ENCODE data around the gene MDH1B. TPM values are rescaled to one million over a fixed set of nuclear protein-coding genes. Genes with fewer than 3 reads are reported as not detected.

MDH1B gene
- total and polyA plus RNA-seq, 2 donors (not counting 1 experiment from before 2014, with no cell fraction given), result 0.73 to 0.99 TPM

DNA sequence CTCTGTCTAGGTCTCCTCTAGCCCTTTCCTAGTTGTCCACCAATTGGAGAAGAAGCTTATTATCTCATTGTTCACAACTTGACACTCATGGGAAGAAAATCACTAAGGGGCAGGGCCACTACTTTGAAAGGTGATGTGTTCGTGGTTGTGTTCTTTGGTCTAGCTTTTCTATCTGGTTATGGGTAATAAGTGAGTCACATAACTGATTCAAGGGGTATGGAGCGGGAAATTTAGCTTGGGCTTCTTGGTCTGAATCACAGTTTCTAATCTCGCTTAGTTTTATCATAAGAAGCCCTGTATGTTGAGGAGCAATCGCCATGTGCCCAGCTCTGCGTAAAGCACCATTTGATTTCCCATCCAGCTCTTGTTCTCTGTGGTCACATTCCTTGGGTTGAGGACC lies 28.2 kb downstream of the MDH1B start:
- no peaks in the 10 kb centered on the region for H3K9me3 ChIP-seq (ENCODE audit: control insufficient read depth, insufficient read depth, low read depth, low read length)
- H3K79me2 ChIP-seq (ENCODE audit: control insufficient read depth, insufficient read depth, low read length), result no peaks in the 10 kb centered on the region
- H3K4me1 ChIP-seq (ENCODE audit: control insufficient read depth, extremely low read depth, insufficient read depth, low read length), result no peaks in the 10 kb centered on the region
- H3K36me3 ChIP-seq (ENCODE audit: control insufficient read depth, insufficient read depth, low read length), result no peaks in the 10 kb centered on the region
- H3K4me3 ChIP-seq (replicated peaks in 1 of 4; ENCODE audit: control extremely low read depth in 1 of 4, insufficient read depth in 1 of 4, low read depth in 3 of 4, low read length in 4 of 4), result no peak overlapping the region
- H3K27ac ChIP-seq (ENCODE audit: insufficient read depth, low read length), result no peak overlapping the region
- H2AFZ ChIP-seq (ENCODE audit: low read length), result no peak overlapping the region
- no peak for DNase-seq (ENCODE audit: low read depth in 2 of 2)
- no peaks in the 10 kb centered on the region for H4K20me1 ChIP-seq (ENCODE audit: control insufficient read depth, extremely low read depth, insufficient read depth, low read length)
- no peak overlapping the region for H3K9ac ChIP-seq (ENCODE audit: insufficient read depth, low read length)
- no peak overlapping the region for H3K4me2 ChIP-seq (ENCODE audit: extremely low read depth, insufficient read depth, low read length)
- no peaks in the 10 kb centered on the region for H3K27me3 ChIP-seq (ENCODE audit: control insufficient read depth, insufficient read depth, low read length)
- no peak for TF ChIP-seq EZH2 (IDR thresholded peaks at IDR 0.05; ENCODE audit: low read length, missing control alignments)
- TF ChIP-seq, protein P1, sequence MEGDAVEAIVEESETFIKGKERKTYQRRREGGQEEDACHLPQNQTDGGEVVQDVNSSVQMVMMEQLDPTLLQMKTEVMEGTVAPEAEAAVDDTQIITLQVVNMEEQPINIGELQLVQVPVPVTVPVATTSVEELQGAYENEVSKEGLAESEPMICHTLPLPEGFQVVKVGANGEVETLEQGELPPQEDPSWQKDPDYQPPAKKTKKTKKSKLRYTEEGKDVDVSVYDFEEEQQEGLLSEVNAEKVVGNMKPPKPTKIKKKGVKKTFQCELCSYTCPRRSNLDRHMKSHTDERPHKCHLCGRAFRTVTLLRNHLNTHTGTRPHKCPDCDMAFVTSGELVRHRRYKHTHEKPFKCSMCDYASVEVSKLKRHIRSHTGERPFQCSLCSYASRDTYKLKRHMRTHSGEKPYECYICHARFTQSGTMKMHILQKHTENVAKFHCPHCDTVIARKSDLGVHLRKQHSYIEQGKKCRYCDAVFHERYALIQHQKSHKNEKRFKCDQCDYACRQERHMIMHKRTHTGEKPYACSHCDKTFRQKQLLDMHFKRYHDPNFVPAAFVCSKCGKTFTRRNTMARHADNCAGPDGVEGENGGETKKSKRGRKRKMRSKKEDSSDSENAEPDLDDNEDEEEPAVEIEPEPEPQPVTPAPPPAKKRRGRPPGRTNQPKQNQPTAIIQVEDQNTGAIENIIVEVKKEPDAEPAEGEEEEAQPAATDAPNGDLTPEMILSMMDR (conservative IDR thresholded peaks at IDR 0.05 in 1 of 2, IDR thresholded peaks at IDR 0.05 in 1 of 2; ENCODE audit: low read depth in 1 of 2, low read length in 2 of 2), result no peak

- H4K20me1 ChIP-seq (ENCODE audit: control insufficient read depth, extremely low read depth, insufficient read depth, low read length), result no peaks in the 10 kb centered on the region
- H3K4me3 ChIP-seq (replicated peaks in 1 of 4; ENCODE audit: control extremely low read depth in 1 of 4, insufficient read depth in 1 of 4, low read depth in 3 of 4, low read length in 4 of 4), result no peak overlapping the region
- DNase-seq (ENCODE audit: low read depth in 2 of 2), result no peak
- no peaks in the 10 kb centered on the region for H3K79me2 ChIP-seq (ENCODE audit: control insufficient read depth, insufficient read depth, low read length)
- H2AFZ ChIP-seq (ENCODE audit: low read length), result no peak overlapping the region
- TF ChIP-seq, protein P1 (conservative IDR thresholded peaks at IDR 0.05 in 1 of 2, IDR thresholded peaks at IDR 0.05 in 1 of 2; ENCODE audit: low read depth in 1 of 2, low read length in 2 of 2), result no peak
- no peak for TF ChIP-seq EZH2 (IDR thresholded peaks at IDR 0.05; ENCODE audit: low read length, missing control alignments)
- H3K4me2 ChIP-seq (ENCODE audit: extremely low read depth, insufficient read depth, low read length), result no peak overlapping the region
- H3K36me3 ChIP-seq (ENCODE audit: control insufficient read depth, insufficient read depth, low read length), result no peaks in the 10 kb centered on the region
- no peaks in the 10 kb centered on the region for H3K4me1 ChIP-seq (ENCODE audit: control insufficient read depth, extremely low read depth, insufficient read depth, low read length)
- H3K27ac ChIP-seq (ENCODE audit: insufficient read depth, low read length), result no peak overlapping the region
- no peaks in the 10 kb centered on the region for H3K27me3 ChIP-seq (ENCODE audit: control insufficient read depth, insufficient read depth, low read length)
- H3K9me3 ChIP-seq (ENCODE audit: control insufficient read depth, insufficient read depth, low read depth, low read length), result no peaks in the 10 kb centered on the region
- no peak overlapping the region for H3K9ac ChIP-seq (ENCODE audit: insufficient read depth, low read length)
Measured at GRCh38 chr2:206733341-206733740, 31.8 kb downstream of the MDH1B start.

DNA sequence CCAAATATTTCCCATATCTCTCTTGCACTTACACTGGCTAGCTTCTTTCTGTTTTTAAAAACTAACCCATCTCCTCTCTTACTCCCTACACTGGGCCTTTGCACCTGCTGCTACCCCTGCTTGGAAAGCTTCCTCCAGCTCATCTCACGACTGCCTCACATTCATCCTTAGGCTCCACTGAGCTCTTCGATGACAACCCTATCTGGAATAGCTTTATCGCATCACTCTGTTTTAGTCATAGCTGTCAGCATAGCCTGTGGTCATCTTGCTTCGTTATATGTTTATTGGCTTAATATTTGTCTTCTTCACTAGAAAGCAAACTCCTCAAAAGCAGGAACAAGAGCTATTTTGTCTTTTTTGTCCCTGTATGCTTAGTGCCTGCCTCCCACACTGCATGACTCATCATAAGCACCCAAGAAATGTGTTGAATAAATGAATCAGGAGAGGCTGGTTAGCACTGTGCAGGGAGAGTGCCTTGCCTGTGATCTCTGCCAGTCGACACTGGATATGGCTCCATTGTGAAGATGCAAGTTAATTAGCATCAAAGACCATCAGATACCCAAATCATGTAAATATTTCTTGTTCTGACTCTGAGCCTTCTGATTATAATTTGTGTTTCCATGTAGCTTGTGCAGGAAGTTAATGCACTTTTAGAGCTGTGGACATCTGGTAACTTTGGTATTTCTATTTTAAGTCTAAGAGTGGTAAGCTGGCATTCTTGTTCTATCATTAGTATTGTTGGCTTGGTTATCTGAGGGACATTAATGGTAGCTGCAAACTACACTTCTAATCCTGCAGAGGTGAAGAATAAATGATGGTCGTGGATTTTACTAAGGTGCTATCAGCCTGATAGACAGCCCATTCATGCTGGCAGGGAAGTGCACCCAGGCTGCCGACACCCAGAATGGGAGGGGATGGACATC lies 36.6 kb downstream of the MDH1B start:
- DNase-seq (ENCODE audit: low read depth in 2 of 2), result peak in 1 of 2 donors; percentile 53
- Histone ChIP-seq H3K9me3 (ENCODE audit: control insufficient read depth, insufficient read depth, low read depth, low read length) (no peaks in the 10 kb centered on the region), H3K36me3 (ENCODE audit: control insufficient read depth, insufficient read depth, low read length) (no peaks in the 10 kb centered on the region), H3K27ac (ENCODE audit: insufficient read depth, low read length) (no peak overlapping the region), H3K4me2 (ENCODE audit: extremely low read depth, insufficient read depth, low read length) (no peak overlapping the region), H3K9ac (ENCODE audit: insufficient read depth, low read length) (no peak overlapping the region), H3K79me2 (ENCODE audit: control insufficient read depth, insufficient read depth, low read length) (no peaks in the 10 kb centered on the region), H3K4me3 (replicated peaks in 1 of 4; ENCODE audit: control extremely low read depth in 1 of 4, insufficient read depth in 1 of 4, low read depth in 3 of 4, low read length in 4 of 4) (no peak overlapping the region), H3K4me1 (ENCODE audit: control insufficient read depth, extremely low read depth, insufficient read depth, low read length) (no peaks in the 10 kb centered on the region), H2AFZ (ENCODE audit: low read length) (no peak overlapping the region), H3K27me3 (ENCODE audit: control insufficient read depth, insufficient read depth, low read length) (no peaks in the 10 kb centered on the region), H4K20me1 (ENCODE audit: control insufficient read depth, extremely low read depth, insufficient read depth, low read length) (no peaks in the 10 kb centered on the region)
- TF ChIP-seq, protein P1 (conservative IDR thresholded peaks at IDR 0.05 in 1 of 2, IDR thresholded peaks at IDR 0.05 in 1 of 2; ENCODE audit: low read depth in 1 of 2, low read length in 2 of 2), result no peak
- TF ChIP-seq EZH2 (IDR thresholded peaks at IDR 0.05; ENCODE audit: low read length, missing control alignments), result no peak

All from fibroblast of lung (primary cell).